ENCODE data around the gene PEX5L.
A peak's percentile ranks its signal among the peaks of the same experiment; 100 is the strongest.
"Not testable (repeated sequence)": the region's sequence is repeated elsewhere in the genome, so short reads cannot be mapped to it uniquely, and the experiment has no call there.

PEX5L gene

DNA sequence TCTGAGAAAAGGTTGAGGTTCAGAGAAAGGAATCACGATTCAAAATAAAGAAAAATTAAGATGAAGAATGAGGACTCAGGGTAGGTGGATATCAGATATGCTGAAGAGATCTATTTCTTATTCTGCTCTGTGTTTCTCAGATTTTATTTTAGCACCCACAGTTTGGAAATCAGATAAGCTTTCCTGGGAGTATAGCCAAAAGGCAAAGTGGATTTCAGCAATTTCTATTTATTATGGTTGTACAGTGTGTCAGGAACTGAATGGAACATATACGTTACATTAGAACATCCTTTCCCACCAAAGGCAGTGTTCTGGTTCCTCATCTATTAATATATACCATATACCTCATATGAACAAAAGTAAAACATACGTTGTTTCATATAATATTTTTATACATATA, 18.9 kb downstream of the PEX5L start:
- DNase-seq = no peak
- intact Hi-C loops (cut with DNase I) = loop anchor here (10.0 kb wide), 1 partner anchor 93 kb away; no protein-coding TSS in a partner anchor

DNA sequence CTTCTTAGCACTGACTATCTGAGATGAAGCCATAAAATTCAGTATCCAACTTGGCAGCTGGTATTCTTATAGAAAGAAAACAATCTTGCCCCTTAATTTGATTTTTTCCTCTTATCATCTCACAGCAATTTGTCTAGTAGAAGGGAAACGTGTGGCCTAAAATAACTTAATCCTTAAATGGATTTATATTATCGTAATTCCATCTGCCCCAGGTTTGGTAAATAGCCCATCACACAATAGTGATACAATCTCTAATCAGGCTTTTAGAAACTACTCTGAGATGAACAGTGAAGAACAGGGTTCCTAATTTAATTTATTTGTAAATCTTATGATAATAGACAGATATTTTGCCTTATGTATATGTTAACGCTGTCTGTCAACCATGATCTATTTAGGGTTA, 24.8 kb downstream of the PEX5L start:
- DNase-seq = no peak
- intact Hi-C loops (cut with DNase I) = loop anchor here (10.0 kb wide), 1 partner anchor 87 kb away; no protein-coding TSS in a partner anchor

DNA sequence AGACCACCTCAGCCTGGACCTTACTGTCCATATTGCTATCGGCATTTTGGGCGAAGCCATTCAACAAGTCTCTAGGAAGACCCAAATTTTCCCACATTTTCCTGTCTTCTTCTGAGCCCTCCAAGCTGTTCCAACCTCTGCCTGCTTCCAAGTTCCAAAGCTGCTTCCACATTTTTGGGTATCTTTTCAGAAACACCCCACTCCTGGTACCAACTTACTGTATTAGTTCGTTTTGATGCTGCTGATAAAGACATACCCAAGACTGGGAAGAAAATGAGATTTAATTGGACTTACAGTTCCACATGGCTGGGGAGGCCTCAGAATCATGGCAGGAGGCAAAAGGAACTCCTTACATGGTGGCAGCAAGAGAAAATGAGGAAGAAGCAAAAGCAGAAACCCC, 28.4 kb downstream of the PEX5L start:
- DNase-seq; intact Hi-C loops (cut with DNase I): not testable (repeated sequence)

DNA sequence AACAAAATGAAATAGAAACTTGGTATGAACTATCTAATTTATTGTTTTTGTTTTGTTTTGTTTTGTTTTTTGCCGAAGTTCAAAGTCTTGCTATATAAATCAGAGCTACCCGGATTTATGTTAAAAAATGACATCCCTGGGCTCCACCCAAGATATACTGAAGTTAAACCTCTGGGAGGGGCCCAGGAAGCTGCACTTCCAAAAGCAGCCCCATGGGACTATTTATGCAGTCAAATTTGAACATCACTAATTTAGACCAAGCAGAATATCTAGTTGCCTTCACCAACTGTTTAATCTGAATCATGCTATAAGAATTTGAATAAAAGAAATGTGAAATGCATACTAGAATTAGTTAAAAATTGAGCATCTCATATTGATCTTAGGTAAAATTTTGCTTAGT, 32.2 kb downstream of the PEX5L start:
- intact Hi-C loops (cut with DNase I) = no loop called here
- DNase-seq = no peak

DNA sequence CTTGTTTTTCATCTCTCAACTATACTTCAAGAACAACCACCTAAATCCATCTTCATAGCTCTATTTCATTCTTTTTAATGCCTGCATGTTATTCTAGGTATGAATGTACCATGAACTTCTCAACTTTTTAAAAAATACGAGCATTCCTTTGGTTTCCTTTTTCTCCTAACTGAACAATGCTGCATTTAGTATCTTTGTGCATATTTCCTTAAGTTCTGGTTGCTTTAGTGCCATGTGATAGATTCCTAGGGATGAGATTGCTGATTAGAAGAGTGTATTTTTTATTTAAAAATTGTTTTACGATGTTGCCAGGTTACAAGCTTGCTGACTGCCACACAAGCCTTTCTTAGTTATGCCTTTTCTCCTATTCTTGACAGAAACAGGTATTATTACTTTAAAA, 34.7 kb downstream of the PEX5L start:
- no peak for DNase-seq
- intact Hi-C loops (cut with DNase I) = no loop called here

DNA sequence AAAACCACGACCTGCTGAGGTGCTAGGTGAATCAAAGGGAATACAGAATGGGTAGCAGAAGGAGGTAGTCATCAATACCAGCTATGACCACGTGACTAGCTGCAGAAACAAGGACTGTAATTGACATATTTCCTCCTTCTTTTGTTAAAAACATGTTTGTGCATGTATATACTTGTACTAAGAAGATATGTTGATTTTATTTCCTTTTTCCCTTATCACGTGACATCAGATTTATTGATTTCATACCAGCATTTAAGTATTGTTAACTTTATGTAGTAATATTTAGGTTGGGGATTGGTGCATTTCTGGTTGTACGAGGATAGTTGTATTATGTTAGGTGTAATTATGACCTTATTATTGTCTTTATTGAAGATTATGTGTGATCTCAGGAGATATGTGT, 36.2 kb downstream of the PEX5L start:
- no peak for DNase-seq
- intact Hi-C loops (cut with DNase I) = no loop called here

DNA sequence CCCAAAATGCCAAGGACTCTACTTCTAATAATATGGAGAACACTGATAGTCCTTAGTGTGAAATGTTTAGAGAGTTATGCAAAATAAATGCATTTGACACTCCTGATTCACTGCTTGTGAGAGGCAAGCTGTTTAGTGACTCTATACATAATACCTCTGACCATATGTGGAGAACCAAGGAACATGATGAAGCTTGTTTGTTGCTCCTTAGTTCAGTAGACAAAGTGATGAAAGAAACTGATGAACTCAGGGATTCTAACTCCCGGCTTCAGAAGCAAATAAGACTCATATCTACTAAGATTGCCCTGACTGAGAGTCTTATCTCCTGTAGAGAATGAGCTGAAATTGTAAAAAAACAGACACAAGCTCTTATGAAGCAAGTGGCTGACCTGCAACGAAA, 41.3 kb downstream of the PEX5L start:
- no peak for DNase-seq
- intact Hi-C loops (cut with DNase I) = no loop called here

DNA sequence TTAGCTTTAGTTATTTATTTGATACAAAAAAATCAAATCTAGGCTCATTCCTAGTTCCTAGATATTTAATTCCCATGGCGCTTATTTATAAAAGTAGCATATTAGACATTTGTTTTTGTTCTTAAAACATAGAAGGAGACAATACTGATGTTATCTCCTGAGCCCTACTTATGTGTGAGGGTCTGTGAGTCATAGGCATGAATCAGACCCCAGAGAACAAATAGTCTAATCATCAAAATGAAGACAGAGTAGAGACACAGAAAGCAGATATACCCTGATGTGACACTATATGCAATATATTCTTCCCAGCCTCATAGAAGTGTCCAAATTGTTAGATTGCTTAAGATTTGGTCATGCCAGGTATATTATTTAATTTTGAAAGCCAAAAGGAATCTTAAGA, 44.9 kb downstream of the PEX5L start:
- intact Hi-C loops (cut with DNase I) = no loop called here
- no peak for DNase-seq

DNA sequence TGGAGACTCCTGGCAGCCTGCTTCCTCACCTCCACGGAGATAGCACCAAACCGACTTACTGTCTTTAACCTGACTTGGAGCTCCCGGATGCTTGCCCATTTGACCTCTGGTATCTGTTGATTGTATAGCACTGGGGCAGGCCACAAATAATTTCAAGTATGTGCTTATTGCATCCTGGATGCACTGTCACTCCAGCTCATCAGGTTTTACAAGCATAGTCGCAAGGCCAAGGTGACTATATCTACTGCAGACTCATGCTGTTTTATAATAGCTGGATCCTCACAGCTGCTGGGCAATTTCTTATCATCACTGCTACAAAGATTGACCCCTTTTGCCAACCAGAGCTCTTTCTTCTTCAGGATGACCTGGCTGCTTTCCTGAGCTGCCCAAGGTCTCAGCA, 45.6 kb downstream of the PEX5L start:
- intact Hi-C loops (cut with DNase I) = no loop called here
- no peak for DNase-seq

DNA sequence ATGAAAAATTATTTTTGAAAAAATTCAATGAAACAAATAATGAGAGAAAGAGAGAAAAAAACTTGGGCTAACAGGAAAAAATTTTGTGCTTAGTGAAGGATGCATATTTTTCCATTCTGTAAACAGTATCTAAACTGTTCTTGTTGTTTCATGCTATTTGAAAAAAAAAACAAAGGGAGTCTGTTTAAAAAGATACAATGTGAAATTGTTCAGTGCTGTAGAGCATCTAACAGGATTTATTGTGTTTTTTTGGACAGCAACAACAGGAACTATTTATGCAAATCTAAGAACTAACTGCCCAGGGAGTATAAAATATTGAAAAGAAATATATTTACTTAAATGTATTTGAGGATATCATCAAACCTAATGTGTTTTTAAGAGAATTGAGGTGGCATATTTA, 55.1 kb downstream of the PEX5L start:
- no peak for DNase-seq

DNA sequence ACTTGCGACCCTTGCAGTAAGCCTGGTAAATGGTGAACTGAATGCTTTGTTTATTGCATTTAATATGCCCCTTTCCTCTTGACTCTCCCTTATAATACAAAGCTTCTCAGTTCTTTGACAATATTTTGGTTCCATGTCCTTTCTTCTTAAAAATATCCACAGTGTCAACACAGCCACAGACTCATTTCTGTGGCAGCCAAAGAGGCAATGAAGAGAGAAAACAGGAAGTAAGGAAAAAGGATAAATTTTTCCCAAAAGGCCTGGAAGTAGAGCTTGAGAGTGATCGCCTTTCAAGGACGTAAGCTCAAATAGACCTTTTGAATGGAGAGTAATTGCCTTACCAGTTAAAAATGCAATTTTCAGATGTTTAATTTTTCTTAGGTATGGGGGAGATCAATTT, 59.4 kb downstream of the PEX5L start:
- intact Hi-C loops (cut with DNase I) = no loop called here
- DNase-seq = no peak

More for the DNA sequence above, 55.1 kb downstream of the PEX5L start:
- intact Hi-C loops (cut with DNase I) = no loop called here

DNA sequence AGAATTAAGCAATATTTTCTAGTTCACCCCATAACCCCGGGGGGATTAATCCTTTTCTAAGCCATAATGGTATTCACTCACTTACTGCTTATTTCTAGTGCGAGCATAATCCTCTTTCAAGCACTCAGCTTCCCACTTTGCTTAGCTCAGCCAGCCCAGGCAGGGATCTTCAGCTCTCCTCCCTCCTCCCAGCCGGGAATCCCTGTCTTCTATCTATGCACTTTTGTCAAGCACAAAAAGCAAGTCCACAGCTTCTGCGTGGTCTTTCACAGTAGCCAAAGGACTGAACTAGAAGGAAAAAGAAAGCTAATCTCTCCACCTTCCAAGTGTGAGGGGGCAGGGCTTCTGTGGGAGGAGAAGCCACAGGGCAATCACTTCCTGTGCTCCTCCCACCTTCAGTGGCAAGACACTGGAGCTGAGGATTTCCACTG, 62.8 kb downstream of the PEX5L start:
- intact Hi-C loops (cut with DNase I) = no loop called here
- DNase-seq = peak; percentile 5 to 89 (median 60)

DNA sequence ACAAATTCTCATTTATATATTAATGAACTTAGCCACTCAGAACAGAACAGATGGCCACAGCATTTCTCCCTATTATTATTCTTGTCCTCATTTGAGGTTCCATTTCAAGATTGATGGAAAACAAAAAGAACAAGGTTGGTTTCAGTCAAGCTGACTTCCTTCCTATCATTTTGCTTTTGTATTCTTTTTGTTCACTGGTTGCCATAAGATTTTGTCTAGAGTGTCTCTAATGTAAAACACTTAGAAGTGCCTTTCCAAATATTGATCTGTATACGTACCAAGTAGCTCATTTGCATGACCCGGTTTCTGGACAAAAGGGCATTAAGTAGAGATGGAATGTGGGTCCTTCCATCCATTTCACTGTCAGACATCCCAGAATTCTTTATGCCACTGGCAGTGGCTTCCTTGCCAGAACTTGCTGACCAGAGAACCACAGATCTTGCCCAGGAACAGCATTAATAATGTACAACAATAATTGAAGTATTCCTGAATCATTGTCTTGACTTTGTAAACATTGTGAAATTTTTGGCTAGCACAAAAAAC, 63.8 kb downstream of the PEX5L start:
- intact Hi-C loops (cut with DNase I) = no loop called here

DNA sequence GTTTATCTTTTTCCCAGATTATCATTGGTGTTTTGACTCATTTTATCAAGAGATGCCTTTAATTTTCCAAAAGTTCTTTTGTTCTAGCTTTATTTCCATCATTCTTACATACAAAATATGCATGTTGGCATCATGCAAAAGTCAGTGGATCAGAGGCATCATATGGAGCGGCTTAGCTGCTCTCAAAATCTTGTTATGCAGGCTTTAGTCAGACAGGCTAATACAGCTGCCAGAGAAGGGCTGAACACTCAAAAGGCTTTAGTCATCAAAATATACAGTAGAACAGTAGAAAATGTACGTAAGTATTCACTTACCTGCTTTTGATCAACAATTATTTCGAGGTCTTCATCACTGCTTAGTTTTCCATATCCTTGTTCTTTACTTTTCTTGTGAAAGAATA, 65.5 kb downstream of the PEX5L start:
- intact Hi-C loops (cut with DNase I) = no loop called here
- DNase-seq = peak in 2 of 42 donors; percentile 32 to 50

More for the DNA sequence above, 63.8 kb downstream of the PEX5L start:
- peak in 7 of 42 donors; percentile 24 to 72 (median 37) for DNase-seq

DNA sequence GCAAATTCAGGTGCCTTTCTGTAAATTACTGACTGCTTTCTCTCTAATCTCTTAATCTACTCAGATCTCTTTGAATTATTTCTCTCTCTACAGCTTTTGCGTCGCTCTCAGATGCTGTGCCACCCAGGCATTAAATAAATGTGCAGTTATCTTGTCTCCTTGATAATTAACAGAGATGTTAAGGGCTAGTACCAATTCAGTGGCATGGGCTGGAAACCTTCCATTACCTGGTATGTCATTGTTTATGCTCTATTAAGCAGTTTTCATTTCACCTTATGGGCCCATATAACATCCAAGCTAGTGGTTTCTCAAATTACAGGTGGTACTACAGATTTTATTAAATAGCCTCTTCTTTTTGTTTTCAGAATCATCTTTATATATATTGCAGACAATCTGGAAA, 66.0 kb downstream of the PEX5L start:
- intact Hi-C loops (cut with DNase I) = no loop called here

DNA sequence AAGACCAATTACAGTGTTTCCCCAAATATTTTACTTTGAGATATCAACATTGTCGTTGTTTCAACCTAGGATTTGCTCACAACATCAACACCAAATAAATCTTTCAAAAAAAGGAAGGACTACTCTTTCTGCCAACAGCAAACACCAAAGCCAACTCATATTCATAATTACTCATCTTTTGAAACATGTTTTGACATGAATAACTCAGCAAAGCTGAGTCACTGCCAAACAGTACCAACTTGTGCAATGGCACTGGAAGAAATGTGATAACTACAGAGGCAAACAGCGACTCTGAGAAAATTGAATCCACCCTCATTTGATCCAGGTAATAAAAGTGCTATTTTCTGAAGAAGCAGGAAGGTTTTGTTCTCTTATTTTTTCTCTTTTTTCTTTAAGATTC, 67.2 kb downstream of the PEX5L start:
- peak in 7 of 42 donors; percentile 22 to 71 (median 47) for DNase-seq
- intact Hi-C loops (cut with DNase I) = no loop called here

More for the DNA sequence above, 66.0 kb downstream of the PEX5L start:
- no peak for DNase-seq

DNA sequence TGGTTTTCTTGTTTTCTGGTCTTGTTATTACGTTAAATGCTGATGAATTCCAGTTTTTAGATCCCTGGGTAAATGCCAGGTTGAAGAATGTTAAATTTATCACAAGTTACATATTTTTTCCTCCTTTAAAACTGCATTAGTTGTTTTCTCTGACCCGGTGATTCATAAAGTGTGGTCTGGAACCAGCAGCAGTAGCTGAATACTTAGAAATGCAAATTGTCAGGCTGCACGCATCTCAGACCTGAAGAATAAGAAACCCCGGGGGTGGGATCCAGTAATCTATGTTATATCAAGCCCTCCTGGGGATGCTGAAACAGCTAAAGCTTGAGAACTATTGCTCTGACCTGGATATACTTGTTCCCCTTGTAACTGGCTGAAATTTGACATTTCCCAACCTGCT, 69.1 kb downstream of the PEX5L start:
- intact Hi-C loops (cut with DNase I) = no loop called here

DNA sequence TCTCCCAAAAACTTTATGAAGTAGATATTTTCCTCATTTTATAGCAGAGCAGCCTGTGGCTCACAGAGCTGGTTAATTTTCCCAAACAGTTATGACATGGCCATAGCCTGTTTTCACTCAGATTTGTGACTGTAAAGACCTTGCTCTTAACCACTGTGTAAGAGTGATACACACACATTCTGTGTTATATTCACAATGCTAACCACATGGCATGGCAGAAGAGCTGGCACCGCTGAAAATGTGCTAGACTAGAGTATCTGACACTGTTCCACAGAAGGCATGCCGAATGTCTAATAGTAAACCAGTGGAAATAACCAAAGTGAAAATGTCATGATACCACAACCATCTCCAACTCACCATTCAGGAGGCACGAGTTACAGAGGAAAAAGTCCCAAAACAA, 71.8 kb downstream of the PEX5L start:
- DNase-seq = no peak
- intact Hi-C loops (cut with DNase I) = no loop called here

More for the DNA sequence above, 69.1 kb downstream of the PEX5L start:
- DNase-seq = no peak

DNA sequence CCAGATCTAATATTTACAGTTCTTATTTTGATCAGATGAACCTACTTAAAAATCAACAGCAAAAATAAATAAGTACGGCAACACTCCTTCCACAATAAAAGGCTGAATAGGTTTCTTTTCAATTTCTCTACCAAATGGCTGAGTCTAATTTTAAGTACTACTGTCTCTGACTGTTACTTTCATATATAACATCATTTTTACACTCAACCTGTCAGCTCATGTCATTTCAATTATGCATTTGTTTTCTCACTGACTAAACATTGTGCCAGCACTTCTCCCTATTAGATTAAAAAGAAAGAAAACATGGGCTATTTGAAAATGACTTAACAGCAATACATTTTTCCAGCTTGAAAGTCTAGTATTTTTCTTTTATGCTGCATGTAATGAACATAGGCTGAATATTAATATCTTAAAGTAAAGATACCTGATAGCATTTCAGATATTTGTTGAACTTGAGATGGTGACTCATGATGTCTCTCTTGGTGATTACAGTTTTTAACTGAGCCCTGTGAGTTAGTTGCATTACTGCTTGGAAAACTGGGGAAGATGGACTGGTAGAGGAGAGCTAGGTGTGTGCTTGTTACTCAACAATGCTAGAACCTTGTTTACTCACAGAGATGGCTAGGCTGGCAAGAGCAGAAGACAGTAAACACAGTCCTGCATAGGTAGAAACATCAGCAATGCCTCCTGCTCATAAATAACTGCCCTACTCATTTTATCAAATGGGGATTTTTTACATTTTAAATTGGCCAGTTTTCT, 73.9 kb downstream of the PEX5L start:
- intact Hi-C loops (cut with DNase I) = no loop called here
- no peak for DNase-seq

DNA sequence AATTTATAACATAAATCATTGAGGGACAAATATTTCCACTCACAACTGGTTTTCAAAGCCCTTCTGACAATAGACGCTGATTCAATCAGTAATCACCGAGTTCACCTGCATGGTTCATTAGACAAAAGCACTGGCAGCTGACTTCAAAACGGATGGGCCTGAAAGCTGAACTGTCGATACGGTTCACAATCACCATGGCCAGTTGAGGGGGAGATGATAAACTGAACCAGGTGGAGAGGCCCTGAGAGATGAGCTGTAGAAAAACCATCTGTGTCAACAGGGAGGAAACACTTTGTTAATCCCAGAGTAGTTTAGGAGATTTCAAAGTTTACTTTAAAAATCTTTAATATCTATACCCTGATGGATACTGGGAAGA, 75.0 kb downstream of the PEX5L start:
- intact Hi-C loops (cut with DNase I) = no loop called here
- no peak for DNase-seq

DNA sequence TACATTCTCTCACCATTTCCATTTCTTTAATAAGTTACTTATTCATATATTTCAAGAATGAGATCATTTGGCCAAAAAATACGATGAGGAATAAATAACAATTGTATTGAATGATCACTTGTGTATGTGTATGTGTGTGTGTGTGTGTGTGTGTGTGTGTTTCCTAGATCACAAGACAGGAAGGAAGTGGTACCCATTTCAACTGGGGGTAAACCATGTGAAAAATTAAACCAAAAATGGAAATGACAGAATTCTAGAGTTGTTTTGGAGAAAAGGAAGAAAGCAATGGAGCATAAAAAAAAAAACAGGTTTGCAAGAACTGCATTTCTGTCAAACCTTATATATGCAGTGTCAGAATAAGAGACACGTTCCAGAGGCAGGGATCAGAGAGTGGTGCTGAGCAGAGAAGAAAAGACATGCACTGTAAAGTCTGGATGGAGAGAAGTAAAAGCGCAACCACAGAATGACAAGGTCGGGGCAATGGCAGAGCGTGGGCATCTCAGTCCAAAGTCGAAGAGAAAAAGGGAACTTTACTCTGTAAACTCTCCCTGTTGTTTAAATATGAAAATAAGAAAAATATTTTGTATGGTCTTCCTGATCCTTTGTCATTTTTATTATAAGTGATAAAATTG, 75.5 kb downstream of the PEX5L start:
- intact Hi-C loops (cut with DNase I) = no loop called here
- no peak for DNase-seq

Measured in head of caudate nucleus (tissue), 42 donors.